Left lung (tissue), 10 donors: Measurements from ENCODE around the gene ARHGAP18. TPM values are rescaled to one million over a fixed set of nuclear protein-coding genes. Genes with fewer than 3 reads are reported as not detected.
A peak's percentile ranks its signal among the peaks of the same experiment; 100 is the strongest.

Experiments used
- ATAC-seq: fragments of 200-7000 bp; cut with Tn5 transposase; one replicate; pipeline ENCODE4 v1.9.1; 2020; ENCODE audit warnings: moderate library complexity
- DNase-seq, 4 donors: peaks; one replicate each; pipeline ENCODE4 v3.0.0-alpha.2; 2013 to 2020
- H3K27ac ChIP-seq, 2 donors: fragments of 200-600 bp; sonication (generic) in 1 of 2; one replicate each; pipeline versions ENCODE4 v1.5.0 to v1.8.0; 2020 to 2021
- H3K27me3 ChIP-seq, 2 donors: fragments of 200-600 bp; sonication (generic) in 1 of 2; one replicate each; pipeline versions ENCODE4 v1.5.0 to v1.8.0; 2020 to 2021
- H3K36me3 ChIP-seq, 2 donors: fragments of 200-600 bp; sonication (generic) in 1 of 2; one replicate each; pipeline versions ENCODE4 v1.5.0 to v1.8.0; 2020 to 2021
- H3K4me1 ChIP-seq, 2 donors: fragments of 200-600 bp; one replicate each; pipeline ENCODE4 v1.8.0; 2021
- H3K4me3 ChIP-seq, 2 donors: fragments of 200-600 bp; sonication (generic) in 1 of 2; one replicate each; pipeline versions ENCODE4 v1.5.0 to v1.8.0; 2020 to 2021; ENCODE audit warnings: mild to moderate bottlenecking in 1 of 2
- H3K9me3 ChIP-seq, 2 donors: fragments of 200-600 bp; sonication (generic) in 1 of 2; one replicate each; pipeline versions ENCODE4 v1.5.0 to v1.8.0; 2020 to 2021
- intact Hi-C, 2 donors: fragments of 100-400 bp; cut with DNase I; formaldehyde crosslinking; loops; one replicate each; pipeline versions ENCODE4 v1.11.2 to v1.14.2; 2022
- polyA plus RNA-seq, 6 donors: library from polyadenylated mRNA; unstranded; fragments of 120-200 nt; gene quantifications; one replicate each; pipeline ENCODE4 v1.2.1, GENCODE V29; 2013; ENCODE audit not compliant: insufficient read length in 6 of 6
- total RNA-seq, 2 donors: library from RNA; stranded (reverse); fragmentation: NEBNext Ultra II Directional; extraction: Animal tissue kit (Norgen Biotek cat#: 25700); gene quantifications; one replicate each; pipeline ENCODE4 v1.2.1, GENCODE V29; 2021
- TF ChIP-seq, protein P1 (sequence below), 2 donors: fragments of 200-600 bp; sonication (generic) in 1 of 2; IDR thresholded peaks; one replicate each; pipeline versions ENCODE4 v1.5.0 to v1.8.0; 2021; ENCODE audit warnings: antibody characterized with exemption in 2 of 2
- donor health status: DM: no; HTN: yes; CAD: no.
- donor health status: DM: no; HTN: no; CAD: no.

The ARHGAP18 gene
- total and polyA plus RNA-seq, 8 donors, result 46.0 to 76.4 (median 67.9) TPM

DNA sequence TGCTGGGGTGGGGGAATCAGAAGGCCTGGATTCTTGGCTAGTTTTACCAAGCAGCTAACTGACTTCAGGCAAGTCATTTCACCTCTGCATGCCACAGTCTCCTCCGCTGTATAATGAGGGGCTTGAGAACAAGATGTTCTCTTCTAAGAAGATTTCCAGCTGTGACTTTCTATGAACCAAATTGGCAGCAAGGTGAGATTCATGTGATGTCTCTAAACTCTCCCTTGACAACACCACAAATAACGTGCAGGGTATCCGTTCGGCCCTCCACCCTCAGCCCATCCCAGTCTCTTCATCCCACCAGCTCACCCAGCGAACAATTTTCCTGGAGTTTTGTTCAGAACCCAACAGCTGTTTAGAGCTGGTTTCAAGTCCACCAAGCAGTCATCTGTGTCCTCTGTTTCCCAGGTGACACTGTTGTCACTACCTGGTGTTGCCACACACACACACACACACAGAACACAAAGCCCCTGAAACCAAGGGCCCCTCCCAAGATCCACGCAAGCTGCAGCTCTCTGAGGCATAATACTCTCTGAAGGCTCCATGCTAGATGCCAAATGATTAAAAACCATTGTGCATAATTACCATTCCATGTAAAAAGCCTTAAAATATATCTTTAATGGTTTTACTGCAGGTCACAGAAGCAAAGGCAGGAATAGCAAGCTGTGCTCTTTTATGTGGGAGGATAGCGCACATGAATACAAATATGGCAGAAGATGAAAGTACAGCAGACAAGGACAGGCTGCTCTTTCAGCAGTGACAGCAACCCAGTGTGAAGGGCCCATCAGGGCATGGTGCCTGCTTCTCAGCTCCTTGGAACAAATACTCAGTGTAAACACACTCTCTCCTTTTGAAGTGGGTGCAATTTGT lies 48.2 kb downstream of the ARHGAP18 start:
- Histone ChIP-seq H3K4me1 (peaks cover 0 to 37% of the 10 kb centered on the region in 2 donors), H3K27ac (peak overlapping the region in 1 of 2 donors; percentile 20), H3K27me3 (no peaks in the 10 kb centered on the region), H3K36me3 (no peaks in the 10 kb centered on the region), H3K9me3 (no peaks in the 10 kb centered on the region), H3K4me3 (no peak overlapping the region)
- ATAC-seq, result no peak
- DNase-seq, result no peak
- intact Hi-C loops, result no loop called here
- TF ChIP-seq, protein P1, sequence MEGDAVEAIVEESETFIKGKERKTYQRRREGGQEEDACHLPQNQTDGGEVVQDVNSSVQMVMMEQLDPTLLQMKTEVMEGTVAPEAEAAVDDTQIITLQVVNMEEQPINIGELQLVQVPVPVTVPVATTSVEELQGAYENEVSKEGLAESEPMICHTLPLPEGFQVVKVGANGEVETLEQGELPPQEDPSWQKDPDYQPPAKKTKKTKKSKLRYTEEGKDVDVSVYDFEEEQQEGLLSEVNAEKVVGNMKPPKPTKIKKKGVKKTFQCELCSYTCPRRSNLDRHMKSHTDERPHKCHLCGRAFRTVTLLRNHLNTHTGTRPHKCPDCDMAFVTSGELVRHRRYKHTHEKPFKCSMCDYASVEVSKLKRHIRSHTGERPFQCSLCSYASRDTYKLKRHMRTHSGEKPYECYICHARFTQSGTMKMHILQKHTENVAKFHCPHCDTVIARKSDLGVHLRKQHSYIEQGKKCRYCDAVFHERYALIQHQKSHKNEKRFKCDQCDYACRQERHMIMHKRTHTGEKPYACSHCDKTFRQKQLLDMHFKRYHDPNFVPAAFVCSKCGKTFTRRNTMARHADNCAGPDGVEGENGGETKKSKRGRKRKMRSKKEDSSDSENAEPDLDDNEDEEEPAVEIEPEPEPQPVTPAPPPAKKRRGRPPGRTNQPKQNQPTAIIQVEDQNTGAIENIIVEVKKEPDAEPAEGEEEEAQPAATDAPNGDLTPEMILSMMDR (IDR thresholded peaks at IDR 0.05), result no peak

DNA sequence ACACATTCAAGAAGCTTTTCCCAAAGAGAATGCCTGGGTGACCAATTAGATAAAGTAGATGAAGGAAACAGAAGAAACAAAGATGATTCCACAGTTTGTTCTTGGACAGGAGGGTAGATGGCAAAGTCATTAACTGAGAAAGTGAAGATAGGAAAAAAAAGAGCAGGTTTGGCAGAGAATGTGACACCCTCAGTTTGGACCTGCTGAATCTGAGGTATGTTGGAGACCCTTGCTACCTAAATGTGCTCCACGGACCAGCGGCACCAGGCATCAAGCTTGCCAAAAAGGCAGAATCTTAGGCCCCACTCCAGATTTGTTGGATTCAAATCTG lies 49.7 kb downstream of the ARHGAP18 start:
- no peak for DNase-seq
- intact Hi-C loops, result no loop called here
- no peak for ATAC-seq

DNA sequence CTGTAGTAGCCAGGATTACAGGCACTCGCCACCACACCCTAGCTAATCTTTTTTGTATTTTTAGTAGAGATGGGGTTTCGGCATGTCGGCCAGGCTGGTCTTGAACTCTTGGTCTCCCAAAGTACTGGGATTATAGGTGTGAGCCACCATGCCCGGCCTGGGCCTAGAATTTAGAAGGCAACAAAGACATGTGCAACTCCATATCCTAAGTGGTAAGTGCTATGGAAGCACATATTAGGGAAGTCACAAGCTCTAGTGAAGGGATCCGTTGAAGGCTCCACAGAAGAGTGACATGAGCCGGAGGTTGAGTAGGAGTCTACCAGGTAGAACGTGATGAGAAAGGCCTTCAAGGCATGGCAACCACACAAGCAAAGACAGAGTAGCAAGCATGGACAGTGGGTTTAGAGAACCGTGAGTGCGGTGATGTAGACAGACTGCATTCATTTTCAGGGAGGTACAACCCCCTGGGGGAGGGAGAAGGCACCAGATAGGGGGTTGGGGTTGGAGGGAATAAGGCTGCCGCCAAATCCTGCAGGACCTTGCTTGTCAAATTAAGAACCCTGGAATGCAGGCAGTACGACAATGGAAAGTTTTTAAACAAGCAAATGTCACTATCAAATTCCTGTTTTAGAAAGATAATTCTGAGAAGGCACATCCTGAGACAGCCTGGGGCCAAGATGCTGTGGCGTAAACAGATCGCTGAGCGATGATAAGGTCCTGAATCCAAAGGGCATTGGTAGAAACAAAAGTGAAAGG lies 50.2 kb downstream of the ARHGAP18 start:
- peak overlapping the region in 1 of 2 donors; percentile 35 for H3K27ac ChIP-seq

More for the DNA sequence above, 49.7 kb downstream of the ARHGAP18 start:
- no peaks in the 10 kb centered on the region for H3K9me3 ChIP-seq
- TF ChIP-seq, protein P1 (IDR thresholded peaks at IDR 0.05), result no peak
- H3K4me3 ChIP-seq, result no peak overlapping the region
- peaks cover 0 to 28% of the 10 kb centered on the region in 2 donors for H3K4me1 ChIP-seq
- no peak overlapping the region for H3K27ac ChIP-seq
- H3K27me3 ChIP-seq, result no peaks in the 10 kb centered on the region
- no peaks in the 10 kb centered on the region for H3K36me3 ChIP-seq

DNA sequence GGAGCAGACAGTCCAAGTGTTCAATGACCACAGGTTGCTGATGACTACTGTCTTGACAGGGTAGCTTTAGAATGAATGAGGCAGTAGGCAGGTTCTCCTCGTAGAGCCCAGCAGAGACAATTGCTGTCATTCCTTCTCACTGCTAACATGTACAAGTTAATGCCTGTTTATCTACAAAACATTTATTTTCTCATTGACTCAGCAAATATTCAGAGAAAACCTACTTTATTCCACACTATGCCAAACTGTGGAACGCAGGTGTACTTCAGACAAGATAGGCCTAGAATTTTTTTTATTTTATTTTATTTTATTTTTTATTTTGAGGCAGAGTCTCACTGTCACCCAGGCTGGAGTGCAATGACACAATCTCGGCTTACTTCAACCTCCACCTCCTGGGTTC lies 50.8 kb downstream of the ARHGAP18 start:
- no peak overlapping the region for H3K4me3 ChIP-seq
- intact Hi-C loops, result no loop called here
- H3K27me3 ChIP-seq, result no peaks in the 10 kb centered on the region
- DNase-seq (no peak), ATAC-seq (no peak)
- TF ChIP-seq, protein P1 (IDR thresholded peaks at IDR 0.05), result no peak
- H3K9me3 ChIP-seq, result no peaks in the 10 kb centered on the region
- H3K36me3 ChIP-seq, result no peaks in the 10 kb centered on the region
- peaks cover 0 to 28% of the 10 kb centered on the region in 2 donors for H3K4me1 ChIP-seq
- peak overlapping the region in 1 of 2 donors; percentile 35 for H3K27ac ChIP-seq

More for the DNA sequence above, 50.2 kb downstream of the ARHGAP18 start:
- DNase-seq, result no peak
- intact Hi-C loops, result no loop called here
- Histone ChIP-seq H3K4me1 (peaks cover 0 to 28% of the 10 kb centered on the region in 2 donors), H3K9me3 (no peaks in the 10 kb centered on the region), H3K4me3 (no peak overlapping the region), H3K36me3 (no peaks in the 10 kb centered on the region), H3K27me3 (no peaks in the 10 kb centered on the region)
- TF ChIP-seq, protein P1 (IDR thresholded peaks at IDR 0.05), result no peak
- no peak for ATAC-seq

DNA sequence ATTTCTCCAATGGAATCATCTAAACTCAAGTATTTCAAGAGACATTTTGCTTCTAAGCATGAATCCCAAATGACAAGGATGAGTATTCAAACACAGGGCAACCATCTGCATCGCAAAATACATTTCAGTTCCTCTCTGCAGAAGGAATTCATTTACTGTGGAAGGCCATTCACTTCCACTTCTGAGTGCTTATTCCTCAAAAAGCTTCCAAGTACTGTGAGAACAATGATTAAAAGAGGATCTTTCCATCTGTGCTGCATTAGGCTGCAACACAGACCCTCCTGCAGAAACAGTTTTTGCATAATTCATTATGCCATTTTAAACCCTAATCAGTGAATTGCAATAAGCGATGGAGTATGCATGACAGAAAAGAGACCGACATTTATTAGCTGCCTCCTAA lies 52.5 kb downstream of the ARHGAP18 start:
- TF ChIP-seq, protein P1 (IDR thresholded peaks at IDR 0.05), result no peak
- Histone ChIP-seq H3K27me3 (no peaks in the 10 kb centered on the region), H3K36me3 (no peaks in the 10 kb centered on the region), H3K4me3 (no peak overlapping the region), H3K27ac (no peak overlapping the region), H3K4me1 (peaks cover 0 to 27% of the 10 kb centered on the region in 2 donors), H3K9me3 (no peaks in the 10 kb centered on the region)
- ATAC-seq, result no peak
- intact Hi-C loops, result no loop called here
- no peak for DNase-seq
